ENCODE measurements around the gene YWHAH.
"Not testable (repeated sequence)": the region's sequence is repeated elsewhere in the genome, so short reads cannot be mapped to it uniquely, and the experiment has no call there.

The YWHAH gene

GRCh38 chr22:31951194-31952093 lies 7.1 kb downstream of the YWHAH start:
- no peak for DNase-seq

DNA sequence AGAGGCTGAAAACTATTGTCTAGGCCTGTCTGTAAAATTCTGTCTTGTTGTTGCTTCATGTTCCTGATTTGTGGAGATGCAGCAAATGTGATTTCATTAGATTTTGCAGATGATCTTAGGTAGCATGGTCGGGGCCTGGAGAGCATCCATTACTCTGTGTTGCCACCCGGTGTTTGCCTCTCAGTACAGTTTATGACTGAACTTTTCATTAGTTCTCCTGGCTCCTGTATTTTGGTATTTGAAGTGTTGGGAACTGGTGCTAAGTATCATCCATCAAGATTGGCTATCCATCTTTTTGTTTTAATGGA lies 7.7 kb downstream of the YWHAH start:
- DNase-seq: no peak

DNA sequence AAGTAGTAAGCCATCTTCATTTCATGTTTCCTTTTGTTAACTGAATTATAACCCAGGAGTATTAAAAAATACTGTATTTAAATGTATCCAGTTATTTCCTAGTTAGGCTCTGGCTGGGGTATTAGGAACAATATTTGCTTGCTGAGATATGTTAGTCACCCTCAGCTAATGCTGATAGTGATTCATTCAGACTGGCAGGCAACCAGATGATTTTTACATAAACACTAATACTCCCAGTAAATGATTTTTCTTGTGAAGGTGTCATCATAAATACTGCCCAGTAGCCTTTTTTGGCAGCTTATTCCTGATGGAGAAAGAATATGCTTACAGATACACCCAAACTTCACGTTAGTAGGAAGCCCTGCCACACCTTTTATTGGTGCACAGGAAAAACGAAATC lies 8.1 kb downstream of the YWHAH start:
- DNase-seq: no peak

GRCh38 chr22:31953261-31953660 lies 8.9 kb downstream of the YWHAH start:
- no peak for DNase-seq

- no peak for DNase-seq
These were observed 10.5 kb downstream of the YWHAH start for GRCh38 chr22:31954535-31955523.

DNA sequence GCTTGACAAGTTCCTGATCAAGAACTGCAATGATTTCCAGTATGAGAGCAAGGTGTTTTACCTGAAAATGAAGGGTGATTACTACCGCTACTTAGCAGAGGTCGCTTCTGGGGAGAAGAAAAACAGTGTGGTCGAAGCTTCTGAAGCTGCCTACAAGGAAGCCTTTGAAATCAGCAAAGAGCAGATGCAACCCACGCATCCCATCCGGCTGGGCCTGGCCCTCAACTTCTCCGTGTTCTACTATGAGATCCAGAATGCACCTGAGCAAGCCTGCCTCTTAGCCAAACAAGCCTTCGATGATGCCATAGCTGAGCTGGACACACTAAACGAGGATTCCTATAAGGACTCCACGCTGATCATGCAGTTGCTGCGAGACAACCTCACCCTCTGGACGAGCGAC lies 12.0 kb downstream of the YWHAH start:
- no peak for DNase-seq

DNA sequence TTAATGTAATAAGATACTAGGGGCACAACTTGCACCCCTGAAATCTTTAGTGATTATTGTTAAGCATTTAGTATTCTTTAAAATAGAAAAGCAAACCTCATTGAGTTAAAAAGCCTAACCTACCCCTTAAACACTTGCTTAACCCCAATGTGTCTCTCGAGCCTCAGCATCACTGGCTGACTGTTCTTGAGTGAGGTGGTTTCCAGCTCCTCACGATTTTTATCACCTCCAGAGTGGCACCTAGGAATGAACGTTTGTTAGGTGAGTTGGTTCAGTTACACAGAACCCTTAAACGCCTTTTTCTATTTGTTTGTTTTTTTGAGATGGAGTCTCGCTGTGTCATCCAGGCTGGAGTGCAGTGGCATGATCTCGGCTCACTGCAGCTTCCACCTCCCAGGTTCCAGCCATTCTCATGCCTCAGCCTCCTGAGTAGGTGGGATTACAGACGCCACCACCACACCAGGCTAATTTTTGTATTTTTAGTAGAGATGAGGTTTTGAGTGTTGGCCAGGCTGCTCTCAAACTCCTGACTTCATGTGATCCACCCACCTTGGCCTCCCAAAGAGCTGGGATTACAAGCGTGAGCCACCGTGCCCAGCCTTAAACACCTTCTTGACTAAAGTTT lies 13.7 kb downstream of the YWHAH start:
- DNase-seq: no peak

GRCh38 chr22:31958625-31959239 lies 14.4 kb downstream of the YWHAH start:
- DNase-seq: peak; percentile 59

- no peak for DNase-seq
These were observed 16.4 kb downstream of the YWHAH start for GRCh38 chr22:31960767-31961166.

DNA sequence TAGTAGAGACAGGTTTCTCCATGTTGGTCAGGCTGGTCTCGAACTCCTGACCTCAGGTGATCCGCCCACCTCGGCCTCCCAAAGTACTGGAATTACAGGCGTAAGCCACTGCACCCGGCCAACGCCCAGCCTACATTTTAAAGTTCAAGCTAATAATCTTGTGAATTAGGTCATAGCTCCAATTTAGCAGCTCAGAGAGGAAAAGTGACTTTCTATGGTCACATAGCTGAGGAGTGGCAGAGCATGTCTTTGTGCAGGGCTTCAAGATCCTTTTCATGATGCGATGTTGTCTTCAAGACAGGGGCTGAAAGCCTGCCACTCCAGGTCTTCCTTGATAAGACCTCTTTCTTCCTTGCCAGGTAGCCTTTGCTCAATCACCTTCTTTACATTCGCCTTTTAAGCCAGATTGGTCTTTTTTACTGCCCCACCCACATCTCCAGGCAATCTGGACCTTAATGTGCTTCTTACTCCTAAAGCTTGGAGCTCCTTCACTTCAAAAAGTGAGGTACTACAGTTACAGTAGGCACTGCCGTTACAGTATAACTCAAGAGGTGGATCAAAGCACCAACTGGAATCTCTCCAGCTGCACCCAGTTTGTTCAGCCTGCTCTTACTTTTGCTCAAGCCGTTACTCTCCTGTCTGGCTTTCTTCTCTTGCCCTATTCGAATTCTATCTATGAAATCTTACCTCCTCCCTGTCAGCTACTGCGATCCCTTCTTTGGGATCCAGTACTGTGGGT lies 18.2 kb downstream of the YWHAH start:
- no peak for DNase-seq

GRCh38 chr22:31968022-31968421 lies 23.7 kb downstream of the YWHAH start:
- DNase-seq: no peak

DNA sequence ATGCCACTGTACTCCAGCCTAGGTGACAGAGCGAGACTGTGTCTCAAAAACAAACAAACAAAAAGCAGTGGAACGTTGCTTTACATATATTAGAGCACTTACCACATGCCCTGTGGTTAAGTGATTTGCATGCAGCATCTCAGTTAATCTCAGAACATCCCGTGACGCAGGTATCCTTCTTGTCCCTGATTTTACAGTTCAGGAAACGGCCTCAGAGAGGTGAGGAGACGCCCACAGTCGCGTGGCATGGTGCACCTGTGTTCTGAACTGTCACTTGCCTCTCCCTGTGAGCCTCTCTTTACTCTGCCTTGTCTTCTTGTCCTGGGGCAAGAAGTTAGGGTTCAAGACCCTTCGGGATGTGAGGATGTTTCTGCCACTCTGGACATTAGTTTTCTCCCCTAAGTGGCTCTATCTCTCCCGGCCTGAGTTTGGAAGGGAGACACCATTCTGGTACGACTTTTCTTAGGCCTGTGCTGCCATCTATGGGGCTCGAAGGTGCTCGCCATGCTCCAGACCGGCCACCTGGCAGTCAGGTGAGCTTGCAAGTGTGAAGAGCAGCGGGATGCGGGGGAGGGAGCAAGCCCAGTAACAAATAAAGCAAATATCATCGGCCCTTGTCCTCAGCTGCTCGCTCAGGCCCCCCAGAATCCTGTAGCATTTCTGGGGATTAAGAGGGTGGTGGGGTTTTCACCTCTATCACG lies 25.6 kb downstream of the YWHAH start:
- peak; percentile 77 for DNase-seq

GRCh38 chr22:31970490-31971444 lies 26.4 kb downstream of the YWHAH start:
- DNase-seq: peak; percentile 91

GRCh38 chr22:31972180-31972579 lies 27.8 kb downstream of the YWHAH start:
- DNase-seq: no peak

DNA sequence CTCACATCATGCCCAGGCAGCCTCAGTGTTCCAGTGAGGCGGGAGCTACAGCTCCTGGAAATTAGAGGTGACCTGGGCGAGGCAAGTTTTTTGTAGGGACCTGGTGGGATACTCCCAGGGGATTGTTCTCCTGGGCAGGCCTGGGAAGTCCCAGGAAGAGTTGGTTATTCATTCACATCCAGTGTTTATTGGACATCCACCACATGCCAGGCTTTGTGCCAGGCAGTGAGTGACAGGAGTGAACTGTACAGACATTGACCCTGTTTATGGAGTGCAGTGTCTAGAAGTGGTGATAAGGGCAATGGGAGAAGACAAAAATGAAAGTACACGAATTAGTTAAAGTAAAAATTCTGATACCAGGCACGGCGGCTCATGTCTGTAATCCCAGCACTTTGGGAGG lies 29.4 kb downstream of the YWHAH start:
- no peak for DNase-seq

DNA sequence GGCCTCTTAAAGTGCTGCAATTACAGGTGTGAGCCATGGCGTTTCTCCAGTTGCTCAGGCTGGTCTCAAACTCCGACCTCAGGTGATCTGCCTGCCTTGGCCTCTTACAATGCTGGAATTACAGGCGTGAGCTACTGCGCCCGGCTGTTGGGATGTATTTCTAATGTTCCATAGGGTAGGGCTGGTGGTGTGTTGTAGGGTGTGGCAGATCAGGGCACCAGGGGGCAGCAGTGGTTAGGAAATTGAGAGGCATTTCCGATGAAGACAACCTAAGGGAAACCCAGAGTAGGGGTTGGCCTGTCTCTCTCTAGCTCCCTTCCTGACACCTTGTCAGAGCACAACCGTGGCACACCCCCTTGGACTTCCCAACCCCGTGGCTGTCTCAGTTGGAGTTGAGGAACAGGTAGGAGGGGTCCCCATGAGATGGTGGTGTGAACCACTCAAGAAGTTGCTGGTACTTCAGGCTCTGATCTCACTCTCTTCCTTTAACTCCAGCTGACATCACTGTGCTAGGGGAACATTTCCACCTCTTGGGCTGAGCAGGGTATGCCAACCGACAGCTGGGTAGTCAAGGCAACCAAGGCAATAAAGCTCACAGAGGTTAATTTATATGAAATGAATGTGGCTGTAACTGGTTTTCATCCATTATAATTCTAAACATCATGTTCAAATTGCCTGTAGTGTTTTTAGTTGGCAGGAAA lies 33.0 kb downstream of the YWHAH start:
- peak; percentile 77 for DNase-seq

DNA sequence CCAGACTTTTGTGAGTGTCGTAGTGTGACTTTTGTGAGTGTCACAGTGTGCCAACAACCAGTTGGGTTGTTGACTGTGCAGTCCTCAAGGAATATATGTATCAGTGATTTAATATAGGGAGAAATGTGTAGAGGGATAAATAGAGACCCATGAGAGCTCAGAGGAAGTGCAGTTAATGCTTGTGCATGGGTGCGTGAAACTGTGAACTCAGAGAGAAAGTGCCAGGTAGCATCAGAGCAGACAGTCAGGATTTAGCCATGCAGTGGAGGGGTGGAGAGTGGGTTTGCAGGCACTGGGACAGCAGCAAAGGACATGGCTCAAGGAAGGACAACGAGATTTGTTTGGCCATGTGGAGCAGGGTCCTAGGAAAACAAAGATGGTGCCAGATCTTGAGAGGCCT lies 33.6 kb downstream of the YWHAH start:
- no peak for DNase-seq

DNA sequence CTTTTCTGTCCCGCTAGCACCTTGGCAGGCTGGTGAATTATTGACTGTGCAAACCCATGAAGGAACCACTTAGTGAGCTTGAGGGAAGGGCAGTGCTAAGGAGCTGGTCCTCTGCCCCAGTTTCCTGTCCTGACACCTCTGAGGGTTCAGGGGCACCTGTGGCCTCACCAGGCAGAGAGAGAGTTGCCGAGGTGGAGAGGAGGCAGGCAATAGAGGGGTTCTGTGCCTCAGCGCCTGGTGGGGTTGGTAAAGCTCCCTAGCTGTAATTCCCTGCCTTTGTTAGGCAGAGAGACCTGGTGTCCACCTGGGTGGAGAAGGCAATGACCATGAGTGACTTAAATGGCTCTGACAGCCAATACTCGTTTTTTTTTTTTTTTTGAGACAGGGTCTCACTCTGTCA lies 36.3 kb downstream of the YWHAH start:
- no peak for DNase-seq

- DNase-seq: not testable (repeated sequence)
These were observed 37.6 kb downstream of the YWHAH start for GRCh38 chr22:31981976-31982375.

Data from CD4-positive, alpha-beta T cell treated with Interleukin-21 for 1 hour (primary cell).